Vagina (tissue), 2 donors: ENCODE results near the gene NANOGP8. TPM values are rescaled to one million over a fixed set of nuclear protein-coding genes. Genes with fewer than 3 reads are reported as not detected.
A peak's percentile ranks its signal among the peaks of the same experiment; 100 is the strongest.

Source experiments
- DNase-seq, 2 donors: peaks; one replicate each; pipeline ENCODE4 v3.0.0-alpha.2; 2017; ENCODE audit errors: extremely low spot score in 2 of 2
- H3K27ac ChIP-seq: fragments of 200-600 bp; sonication (generic); one replicate; pipeline ENCODE4 v1.5.1; 2019
- H3K27me3 ChIP-seq: fragments of 200-600 bp; sonication (generic); one replicate; pipeline ENCODE4 v1.5.1; 2019
- H3K36me3 ChIP-seq, 2 donors: fragments of 200-600 bp; sonication (generic); one replicate each; pipeline ENCODE4 v1.5.1; 2017 to 2019
- H3K4me1 ChIP-seq: fragments of 200-600 bp; sonication (generic); one replicate; pipeline ENCODE4 v1.5.1; 2019
- H3K4me3 ChIP-seq, 2 donors: fragments of 200-600 bp; sonication (generic); 1 replicate in 1 of 2; 2 replicates in 1 of 2; pipeline ENCODE4 v1.5.1; 2016 to 2019
- H3K9me3 ChIP-seq: fragments of 200-600 bp; sonication (generic); one replicate; pipeline ENCODE4 v1.5.1; 2019
- CTCF ChIP-seq, 3 experiments: fragments of 450-650 bp in 2 of 3; fragments of 200-600 bp in 1 of 3; sonication (generic) in 1 of 3; IDR thresholded peaks; one replicate each; pipeline ENCODE4 v1.5.1; 2017 to 2019; ENCODE audit warnings: antibody characterized with exemption in 3 of 3, mild to moderate bottlenecking in 2 of 3, moderate library complexity in 2 of 3
- POLR2A ChIP-seq, 2 donors: fragments of 450-650 bp; IDR thresholded peaks; one replicate each; pipeline ENCODE4 v1.6.1; 2017; ENCODE audit warnings: antibody characterized with exemption in 2 of 2, mild to moderate bottlenecking in 2 of 2, moderate library complexity in 2 of 2
- POLR2AphosphoS5 ChIP-seq, 2 donors: sonication (generic); formaldehyde crosslinking; IDR thresholded peaks; one replicate each; pipeline ENCODE4 v1.9.0; 2017; ENCODE audit warnings: antibody characterized with exemption in 2 of 2, mild to moderate bottlenecking in 2 of 2, low read depth in 1 of 2; ENCODE audit not compliant: insufficient read depth in 1 of 2
- intact Hi-C: fragments of 100-400 bp; cut with DNase I; formaldehyde crosslinking; loops from one replicate; pipeline ENCODE4 v1.15.1; 2023
- total RNA-seq: library from RNA; depleted of rRNA; stranded (reverse); fragments of >200 nt; gene quantifications from one replicate; pipeline ENCODE4 v1.2.3, GENCODE V29; 2016

The NANOGP8 gene
- total RNA-seq, 1 donor from 2014 or later, result not detected

GRCh38 chr15:35061161-35061824 is 23.8 kb downstream of the NANOGP8 start:
- Histone ChIP-seq H3K27ac (no peak overlapping the region), H3K4me3 (no peak overlapping the region), H3K9me3 (no peaks in the 10 kb centered on the region), H3K36me3 (no peaks in the 10 kb centered on the region), H3K4me1 (peaks cover 9% of the 10 kb centered on the region), H3K27me3 (no peaks in the 10 kb centered on the region)
- no peak for DNase-seq
- intact Hi-C loops, result no loop called here
- TF ChIP-seq POLR2A (IDR thresholded peaks at IDR 0.05), result no peak
- TF ChIP-seq CTCF (IDR thresholded peaks at IDR 0.05), result no peak
- no peak for TF ChIP-seq POLR2AphosphoS5 (IDR thresholded peaks at IDR 0.05; ENCODE audit: insufficient read depth in 1 of 2, low read depth in 1 of 2)

GRCh38 chr15:35060591-35060990 is 24.5 kb downstream of the NANOGP8 start:
- H3K27ac ChIP-seq, result no peak overlapping the region
- intact Hi-C loops, result no loop called here
- TF ChIP-seq POLR2AphosphoS5 (IDR thresholded peaks at IDR 0.05; ENCODE audit: insufficient read depth in 1 of 2, low read depth in 1 of 2), result no peak
- TF ChIP-seq CTCF (IDR thresholded peaks at IDR 0.05), result no peak
- no peak for TF ChIP-seq POLR2A (IDR thresholded peaks at IDR 0.05)
- no peaks in the 10 kb centered on the region for H3K27me3 ChIP-seq
- peaks cover 9% of the 10 kb centered on the region for H3K4me1 ChIP-seq
- no peaks in the 10 kb centered on the region for H3K36me3 ChIP-seq
- DNase-seq, result no peak
- no peaks in the 10 kb centered on the region for H3K9me3 ChIP-seq
- no peak overlapping the region for H3K4me3 ChIP-seq

GRCh38 chr15:35058534-35059054 is 26.5 kb downstream of the NANOGP8 start:
- H3K27me3 ChIP-seq, result no peaks in the 10 kb centered on the region
- intact Hi-C loops, result no loop called here
- TF ChIP-seq CTCF (IDR thresholded peaks at IDR 0.05) (no peak), POLR2A (IDR thresholded peaks at IDR 0.05) (no peak), POLR2AphosphoS5 (IDR thresholded peaks at IDR 0.05; ENCODE audit: insufficient read depth in 1 of 2, low read depth in 1 of 2) (no peak)
- H3K36me3 ChIP-seq, result no peaks in the 10 kb centered on the region
- no peaks in the 10 kb centered on the region for H3K9me3 ChIP-seq
- no peak overlapping the region for H3K27ac ChIP-seq
- peaks cover 9% of the 10 kb centered on the region for H3K4me1 ChIP-seq
- no peak for DNase-seq
- H3K4me3 ChIP-seq, result no peak overlapping the region

- Histone ChIP-seq H3K9me3 (no peaks in the 10 kb centered on the region), H3K4me3 (no peak overlapping the region), H3K36me3 (no peaks in the 10 kb centered on the region), H3K27ac (no peak overlapping the region), H3K27me3 (no peaks in the 10 kb centered on the region), H3K4me1 (no peaks in the 10 kb centered on the region)
- intact Hi-C loops, result no loop called here
- DNase-seq, result no peak
- TF ChIP-seq CTCF (IDR thresholded peaks at IDR 0.05) (no peak), POLR2A (IDR thresholded peaks at IDR 0.05) (no peak), POLR2AphosphoS5 (IDR thresholded peaks at IDR 0.05; ENCODE audit: insufficient read depth in 1 of 2, low read depth in 1 of 2) (no peak)
These were observed 29.5 kb downstream of the NANOGP8 start for GRCh38 chr15:35055416-35056105.

GRCh38 chr15:35054380-35054779 is 30.7 kb downstream of the NANOGP8 start:
- Histone ChIP-seq H3K36me3 (no peaks in the 10 kb centered on the region), H3K27me3 (no peaks in the 10 kb centered on the region), H3K4me3 (no peak overlapping the region), H3K9me3 (no peaks in the 10 kb centered on the region), H3K27ac (no peak overlapping the region), H3K4me1 (no peaks in the 10 kb centered on the region)
- intact Hi-C loops, result no loop called here
- TF ChIP-seq POLR2A (IDR thresholded peaks at IDR 0.05) (no peak), POLR2AphosphoS5 (IDR thresholded peaks at IDR 0.05; ENCODE audit: insufficient read depth in 1 of 2, low read depth in 1 of 2) (peak in 1 of 2 donors; percentile 19)
- DNase-seq, result no peak
